Activated CD8-positive, alpha-beta memory T cell treated with anti-CD3 and anti-CD28 coated beads for 24 hours (primary cell): ENCODE data around the gene MYBPC2.

Source experiments
- DNase-seq: peaks from one replicate; pipeline ENCODE4 v3.0.0-alpha.2; 2020

The MYBPC2 gene

GRCh38 chr19:50410109-50410508, 22.6 kb upstream of the MYBPC2 start:
- no peak for DNase-seq

GRCh38 chr19:50412419-50412818, 20.3 kb upstream of the MYBPC2 start:
- no peak for DNase-seq

GRCh38 chr19:50413096-50413495, 19.6 kb upstream of the MYBPC2 start:
- no peak for DNase-seq

- DNase-seq, result no peak
Observed at GRCh38 chr19:50413531-50413930, 19.2 kb upstream of the MYBPC2 start.

GRCh38 chr19:50414864-50415660, 17.6 kb upstream of the MYBPC2 start:
- DNase-seq, result peak; percentile 89

GRCh38 chr19:50415661-50416033, 17.0 kb upstream of the MYBPC2 start:
- no peak for DNase-seq

- DNase-seq, result no peak
Observed at GRCh38 chr19:50416034-50416977, 16.4 kb upstream of the MYBPC2 start.

- no peak for DNase-seq
Observed at GRCh38 chr19:50417111-50418081, 15.3 kb upstream of the MYBPC2 start.

- no peak for DNase-seq
Observed at GRCh38 chr19:50418176-50419021, 14.3 kb upstream of the MYBPC2 start, which contains the start of gene SPIB. TSS of gene SPIB (plus strand) at chr19:50418938. CDS start at chr19:50418963, 25 bp downstream.

GRCh38 chr19:50419022-50419579, 13.6 kb upstream of the MYBPC2 start:
- DNase-seq, result no peak

GRCh38 chr19:50419580-50420035, 13.1 kb upstream of the MYBPC2 start:
- no peak for DNase-seq

- DNase-seq, result no peak
Observed at GRCh38 chr19:50420127-50420526, 12.6 kb upstream of the MYBPC2 start.

GRCh38 chr19:50420808-50421207, 11.9 kb upstream of the MYBPC2 start:
- DNase-seq, result no peak

GRCh38 chr19:50422397-50423278, 10.1 kb upstream of the MYBPC2 start:
- DNase-seq, result no peak

- no peak for DNase-seq
Observed at GRCh38 chr19:50423279-50424113, 9.2 kb upstream of the MYBPC2 start.

- no peak for DNase-seq
Observed at GRCh38 chr19:50425581-50425980, 7.1 kb upstream of the MYBPC2 start.

- no peak for DNase-seq
Observed at GRCh38 chr19:50427318-50427925, 5.3 kb upstream of the MYBPC2 start.

- no peak for DNase-seq
Observed at GRCh38 chr19:50427997-50428425, 4.7 kb upstream of the MYBPC2 start.
